ENCODE data around the gene CDS2. TPM values are rescaled to one million over a fixed set of nuclear protein-coding genes. Genes with fewer than 3 reads are reported as not detected.

The CDS2 gene
- total and polyA plus RNA-seq, 2 experiments from 2014 or later: 16.8 to 40.8 TPM

- no peak for TF ChIP-seq ZNF462 (CRISPR knock-in tag; IDR thresholded peaks at IDR 0.05)
- TF ChIP-seq POLR2AphosphoS5 (IDR thresholded peaks at IDR 0.05; ENCODE audit: low read depth): no peak
- TF ChIP-seq, protein P1, sequence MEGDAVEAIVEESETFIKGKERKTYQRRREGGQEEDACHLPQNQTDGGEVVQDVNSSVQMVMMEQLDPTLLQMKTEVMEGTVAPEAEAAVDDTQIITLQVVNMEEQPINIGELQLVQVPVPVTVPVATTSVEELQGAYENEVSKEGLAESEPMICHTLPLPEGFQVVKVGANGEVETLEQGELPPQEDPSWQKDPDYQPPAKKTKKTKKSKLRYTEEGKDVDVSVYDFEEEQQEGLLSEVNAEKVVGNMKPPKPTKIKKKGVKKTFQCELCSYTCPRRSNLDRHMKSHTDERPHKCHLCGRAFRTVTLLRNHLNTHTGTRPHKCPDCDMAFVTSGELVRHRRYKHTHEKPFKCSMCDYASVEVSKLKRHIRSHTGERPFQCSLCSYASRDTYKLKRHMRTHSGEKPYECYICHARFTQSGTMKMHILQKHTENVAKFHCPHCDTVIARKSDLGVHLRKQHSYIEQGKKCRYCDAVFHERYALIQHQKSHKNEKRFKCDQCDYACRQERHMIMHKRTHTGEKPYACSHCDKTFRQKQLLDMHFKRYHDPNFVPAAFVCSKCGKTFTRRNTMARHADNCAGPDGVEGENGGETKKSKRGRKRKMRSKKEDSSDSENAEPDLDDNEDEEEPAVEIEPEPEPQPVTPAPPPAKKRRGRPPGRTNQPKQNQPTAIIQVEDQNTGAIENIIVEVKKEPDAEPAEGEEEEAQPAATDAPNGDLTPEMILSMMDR (conservative IDR thresholded peaks at IDR 0.05; ENCODE audit: low read depth in 2 of 2): no peak
- no peak for TF ChIP-seq NANOG (IDR thresholded peaks at IDR 0.05; ENCODE audit: borderline replicate concordance)
Observed at GRCh38 chr20:5195655-5196054, 68.8 kb downstream of the CDS2 start (continued).

GRCh38 chr20:5196149-5196548, 69.3 kb downstream of the CDS2 start:
- 0 out of 2 replicates have a peak, but pooled peaks cover 3% of the 10 kb centered on the region for H3K4me1 ChIP-seq (ENCODE audit: insufficient read depth)
- no peak for TF ChIP-seq POLR2AphosphoS5 (IDR thresholded peaks at IDR 0.05; ENCODE audit: low read depth)
- TF ChIP-seq JUNB (IDR thresholded peaks at IDR 0.05; ENCODE audit: unreplicated experiment): no peak
- TF ChIP-seq, protein P2, sequence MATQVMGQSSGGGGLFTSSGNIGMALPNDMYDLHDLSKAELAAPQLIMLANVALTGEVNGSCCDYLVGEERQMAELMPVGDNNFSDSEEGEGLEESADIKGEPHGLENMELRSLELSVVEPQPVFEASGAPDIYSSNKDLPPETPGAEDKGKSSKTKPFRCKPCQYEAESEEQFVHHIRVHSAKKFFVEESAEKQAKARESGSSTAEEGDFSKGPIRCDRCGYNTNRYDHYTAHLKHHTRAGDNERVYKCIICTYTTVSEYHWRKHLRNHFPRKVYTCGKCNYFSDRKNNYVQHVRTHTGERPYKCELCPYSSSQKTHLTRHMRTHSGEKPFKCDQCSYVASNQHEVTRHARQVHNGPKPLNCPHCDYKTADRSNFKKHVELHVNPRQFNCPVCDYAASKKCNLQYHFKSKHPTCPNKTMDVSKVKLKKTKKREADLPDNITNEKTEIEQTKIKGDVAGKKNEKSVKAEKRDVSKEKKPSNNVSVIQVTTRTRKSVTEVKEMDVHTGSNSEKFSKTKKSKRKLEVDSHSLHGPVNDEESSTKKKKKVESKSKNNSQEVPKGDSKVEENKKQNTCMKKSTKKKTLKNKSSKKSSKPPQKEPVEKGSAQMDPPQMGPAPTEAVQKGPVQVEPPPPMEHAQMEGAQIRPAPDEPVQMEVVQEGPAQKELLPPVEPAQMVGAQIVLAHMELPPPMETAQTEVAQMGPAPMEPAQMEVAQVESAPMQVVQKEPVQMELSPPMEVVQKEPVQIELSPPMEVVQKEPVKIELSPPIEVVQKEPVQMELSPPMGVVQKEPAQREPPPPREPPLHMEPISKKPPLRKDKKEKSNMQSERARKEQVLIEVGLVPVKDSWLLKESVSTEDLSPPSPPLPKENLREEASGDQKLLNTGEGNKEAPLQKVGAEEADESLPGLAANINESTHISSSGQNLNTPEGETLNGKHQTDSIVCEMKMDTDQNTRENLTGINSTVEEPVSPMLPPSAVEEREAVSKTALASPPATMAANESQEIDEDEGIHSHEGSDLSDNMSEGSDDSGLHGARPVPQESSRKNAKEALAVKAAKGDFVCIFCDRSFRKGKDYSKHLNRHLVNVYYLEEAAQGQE (IDR thresholded peaks at IDR 0.05; ENCODE audit: unreplicated experiment): no peak
- TF ChIP-seq, protein P3, sequence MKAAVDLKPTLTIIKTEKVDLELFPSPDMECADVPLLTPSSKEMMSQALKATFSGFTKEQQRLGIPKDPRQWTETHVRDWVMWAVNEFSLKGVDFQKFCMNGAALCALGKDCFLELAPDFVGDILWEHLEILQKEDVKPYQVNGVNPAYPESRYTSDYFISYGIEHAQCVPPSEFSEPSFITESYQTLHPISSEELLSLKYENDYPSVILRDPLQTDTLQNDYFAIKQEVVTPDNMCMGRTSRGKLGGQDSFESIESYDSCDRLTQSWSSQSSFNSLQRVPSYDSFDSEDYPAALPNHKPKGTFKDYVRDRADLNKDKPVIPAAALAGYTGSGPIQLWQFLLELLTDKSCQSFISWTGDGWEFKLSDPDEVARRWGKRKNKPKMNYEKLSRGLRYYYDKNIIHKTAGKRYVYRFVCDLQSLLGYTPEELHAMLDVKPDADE (IDR thresholded peaks at IDR 0.05): no peak
- no peak for TF ChIP-seq ZNF331 (CRISPR knock-in tag; IDR thresholded peaks at IDR 0.05; ENCODE audit: low read depth)
- TF ChIP-seq EZH2phosphoT487 (IDR thresholded peaks at IDR 0.05; ENCODE audit: unreplicated experiment): no peak
- no peak for TF ChIP-seq STAT1 (IDR thresholded peaks at IDR 0.05; ENCODE audit: unreplicated experiment)
- H3K9me2 ChIP-seq (ENCODE audit: insufficient read depth): no peaks in the 10 kb centered on the region
- Mint-ChIP-seq H3K36me3 (ENCODE audit: low read depth) (peaks cover 7% of the 10 kb centered on the region), H3K4me1 (peaks cover 23% of the 10 kb centered on the region), H3K4me3 (no peak overlapping the region), H3K27me3 (ENCODE audit: insufficient read depth, low read depth, poor library complexity) (peaks cover 3% of the 10 kb centered on the region), H3K27ac (no peak overlapping the region), H3K9me3 (no peaks in the 10 kb centered on the region)
- no peaks in the 10 kb centered on the region; the same call in 1 of the 2 replicates for H3K36me3 ChIP-seq (ENCODE audit: insufficient read depth)
- DNase-seq (ENCODE audit: low spot score) (no peak), ATAC-seq (peak; percentile 46)
- no peaks in the 10 kb centered on the region for H3K79me2 ChIP-seq (replicated peaks; ENCODE audit: insufficient read depth)
- no peak overlapping the region for H3K4me3 ChIP-seq
- no peak overlapping the region for H2AFZ ChIP-seq
- H3F3A ChIP-seq (replicated peaks; ENCODE audit: low read depth): no peaks in the 10 kb centered on the region
- H4K20me1 ChIP-seq (replicated peaks; ENCODE audit: insufficient read depth): no peaks in the 10 kb centered on the region
- no peak overlapping the region for H3K27ac ChIP-seq (ENCODE audit: low read depth)
- H3K4me2 ChIP-seq: no peak overlapping the region
- H3K27me3 ChIP-seq (ENCODE audit: insufficient read depth): no peaks in the 10 kb centered on the region
